Measurements from ENCODE around the gene COQ3.

The COQ3 gene

GRCh38 chr6:99324996-99325395, 69.0 kb downstream of the COQ3 start:
- no peak for DNase-seq
